SK-N-SH treated with all-trans-retinoic acid at 6 μM for 48 hours (cell line): ENCODE results near the gene WDR18.

ENCODE experiments used
- ARNTL ChIP-seq: fragments of 450-650 bp; formaldehyde crosslinking; IDR thresholded peaks from 2 replicates; pipeline ENCODE4 v1.5.0; 2020; ENCODE audit warnings: low read depth, mild to moderate bottlenecking, moderate library complexity, borderline replicate concordance
- CSDC2 ChIP-seq: fragments of 250-450 bp; sonication (Bioruptor Pico); IDR thresholded peaks from 2 replicates; pipeline ENCODE4 v1.5.0; 2020; ENCODE audit warnings: mild to moderate bottlenecking, moderate library complexity
- OSR1 ChIP-seq: fragments of 250-450 bp; sonication (Bioruptor Pico); IDR thresholded peaks from 2 replicates; pipeline ENCODE4 v1.8.0; 2022; ENCODE audit warnings: moderate library complexity, mild to moderate bottlenecking, inconsistent platforms
- RARB ChIP-seq: fragments of 250-450 bp; sonication (Bioruptor Pico); IDR thresholded peaks from 2 replicates; pipeline ENCODE4 v1.8.0; 2021; ENCODE audit warnings: mild to moderate bottlenecking, moderate library complexity
- TSHZ2 ChIP-seq: fragments of 250-450 bp; sonication (Bioruptor Pico); IDR thresholded peaks from 2 replicates; pipeline ENCODE4 v1.5.0; 2020; ENCODE audit warnings: mild to moderate bottlenecking, moderate library complexity
- ZFP3 ChIP-seq: fragments of 250-450 bp; sonication (Bioruptor Pico); IDR thresholded peaks from 2 replicates; pipeline ENCODE4 v1.5.0; 2020; ENCODE audit warnings: mild to moderate bottlenecking, moderate library complexity
- ZFP30 ChIP-seq: fragments of 450-650 bp; formaldehyde crosslinking; IDR thresholded peaks from 2 replicates; pipeline ENCODE4 v1.5.0; 2022; ENCODE audit warnings: mild to moderate bottlenecking, moderate library complexity
- ZNF565 ChIP-seq: fragments of 450-650 bp; formaldehyde crosslinking; conservative IDR thresholded peaks from 2 replicates; pipeline ENCODE4 v1.5.0; 2020; ENCODE audit warnings: low read depth, mild to moderate bottlenecking, moderate library complexity

- TF ChIP-seq RARB (CRISPR knock-in tag) = no peak
- TF ChIP-seq ARNTL = no peak
- no peak for TF ChIP-seq CSDC2 (CRISPR knock-in tag)
- TF ChIP-seq ZFP30 (CRISPR knock-in tag) = no peak
- no peak for TF ChIP-seq TSHZ2 (CRISPR knock-in tag)
- no peak for TF ChIP-seq ZFP3 (CRISPR knock-in tag)
- TF ChIP-seq OSR1 (CRISPR knock-in tag) = no peak
- TF ChIP-seq ZNF565 = no peak
Observed at GRCh38 chr19:1003283-1003682, 19.1 kb downstream of the WDR18 start.
